ENCODE measurements around the gene LILRB3. TPM values are rescaled to one million over a fixed set of nuclear protein-coding genes. Genes with fewer than 3 reads are reported as not detected.

Gene LILRB3
- total RNA-seq, 2 experiments from 2014 or later: 1.1 to 1.3 TPM

DNA sequence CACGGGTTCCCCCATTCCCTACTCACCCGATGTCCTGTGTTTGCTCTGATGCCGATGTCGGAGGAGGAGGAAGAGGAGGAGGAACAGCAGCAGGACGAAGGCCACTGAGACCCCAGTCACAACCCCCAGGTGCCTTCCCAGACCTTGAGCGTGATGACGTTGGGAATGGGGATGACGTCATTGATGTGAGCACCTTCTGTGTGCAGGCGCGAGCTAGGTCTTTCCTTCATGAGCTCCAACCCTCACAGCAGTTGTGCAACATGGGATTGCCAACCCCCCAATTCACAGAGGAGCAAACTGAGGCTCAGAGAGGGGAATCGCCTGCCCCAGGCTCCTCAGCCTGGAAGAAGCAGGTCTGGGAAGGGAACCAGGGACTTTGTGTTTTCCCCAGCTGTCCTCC is 30.0 kb upstream of the LILRB3 start:
- intact Hi-C loops (cut with DNase I, micrococcal nuclease): no loop called here
- H3K9me3 Mint-ChIP-seq: no peaks in the 10 kb centered on the region
- ChIA-PET CTCF (no interaction called here), POLR2A (no interaction called here)
- Histone ChIP-seq H3K4me3 (ENCODE audit: low read length) (no peak overlapping the region), H3K4me1 (ENCODE audit: insufficient read depth, low read length) (peaks cover 6% of the 10 kb centered on the region), H3K27ac (ENCODE audit: low read depth in 1 of 2, low read length in 2 of 2) (no peak overlapping the region), H3K9me3 (ENCODE audit: control insufficient read depth in 1 of 2, insufficient read depth in 1 of 2, low read length in 2 of 2) (no peaks in the 10 kb centered on the region), H3K36me3 (ENCODE audit: insufficient read depth, low read length) (no peaks in the 10 kb centered on the region), H3K27me3 (ENCODE audit: control insufficient read depth in 1 of 2, insufficient read depth in 2 of 2, low read length in 2 of 2) (no peaks in the 10 kb centered on the region)
- H3K36me3 Mint-ChIP-seq (ENCODE audit: low read depth): no peaks in the 10 kb centered on the region
- H3K27ac Mint-ChIP-seq: no peak overlapping the region
- no peaks in the 10 kb centered on the region for H3K27me3 Mint-ChIP-seq
- H3K4me3 Mint-ChIP-seq: no peak overlapping the region
- TF ChIP-seq, protein P1, sequence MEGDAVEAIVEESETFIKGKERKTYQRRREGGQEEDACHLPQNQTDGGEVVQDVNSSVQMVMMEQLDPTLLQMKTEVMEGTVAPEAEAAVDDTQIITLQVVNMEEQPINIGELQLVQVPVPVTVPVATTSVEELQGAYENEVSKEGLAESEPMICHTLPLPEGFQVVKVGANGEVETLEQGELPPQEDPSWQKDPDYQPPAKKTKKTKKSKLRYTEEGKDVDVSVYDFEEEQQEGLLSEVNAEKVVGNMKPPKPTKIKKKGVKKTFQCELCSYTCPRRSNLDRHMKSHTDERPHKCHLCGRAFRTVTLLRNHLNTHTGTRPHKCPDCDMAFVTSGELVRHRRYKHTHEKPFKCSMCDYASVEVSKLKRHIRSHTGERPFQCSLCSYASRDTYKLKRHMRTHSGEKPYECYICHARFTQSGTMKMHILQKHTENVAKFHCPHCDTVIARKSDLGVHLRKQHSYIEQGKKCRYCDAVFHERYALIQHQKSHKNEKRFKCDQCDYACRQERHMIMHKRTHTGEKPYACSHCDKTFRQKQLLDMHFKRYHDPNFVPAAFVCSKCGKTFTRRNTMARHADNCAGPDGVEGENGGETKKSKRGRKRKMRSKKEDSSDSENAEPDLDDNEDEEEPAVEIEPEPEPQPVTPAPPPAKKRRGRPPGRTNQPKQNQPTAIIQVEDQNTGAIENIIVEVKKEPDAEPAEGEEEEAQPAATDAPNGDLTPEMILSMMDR (IDR thresholded peaks at IDR 0.05): no peak
- DNase-seq: no peak
- H3K4me1 Mint-ChIP-seq (ENCODE audit: low read depth): peaks cover 11% of the 10 kb centered on the region
- ATAC-seq (ENCODE audit: poor library complexity): no peak

DNA sequence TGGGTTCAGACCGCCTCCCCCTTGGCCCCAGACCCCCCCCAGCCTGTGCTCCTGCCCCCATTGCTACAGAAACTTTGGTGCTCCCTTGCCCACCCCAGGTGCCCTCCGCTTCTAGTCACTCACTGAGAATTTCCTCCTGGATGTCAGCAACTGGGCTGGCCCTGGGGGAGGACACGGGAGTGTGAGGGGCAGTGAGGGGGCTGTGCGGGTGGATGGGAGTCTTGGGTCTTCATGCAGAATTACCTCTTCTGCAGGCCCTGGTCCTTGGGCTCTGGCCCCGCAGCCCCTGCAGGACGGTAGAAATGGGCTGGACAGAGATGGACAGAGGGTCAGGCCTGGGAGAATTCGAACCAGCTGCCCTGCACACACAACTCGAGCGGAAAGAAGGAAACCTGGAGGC is 29.4 kb upstream of the LILRB3 start:
- H3K27ac ChIP-seq (ENCODE audit: low read depth in 1 of 2, low read length in 2 of 2): no peak overlapping the region
- TF ChIP-seq, protein P1 (IDR thresholded peaks at IDR 0.05): no peak
- no peaks in the 10 kb centered on the region for H3K27me3 ChIP-seq (ENCODE audit: control insufficient read depth in 1 of 2, insufficient read depth in 2 of 2, low read length in 2 of 2)
- CTCF ChIA-PET: no interaction called here
- ATAC-seq (ENCODE audit: poor library complexity) (no peak), DNase-seq (no peak)
- no peak overlapping the region for H3K4me3 ChIP-seq (ENCODE audit: low read length)
- no peaks in the 10 kb centered on the region for H3K9me3 ChIP-seq (ENCODE audit: control insufficient read depth in 1 of 2, insufficient read depth in 1 of 2, low read length in 2 of 2)
- POLR2A ChIA-PET: no interaction called here
- H3K4me1 ChIP-seq (ENCODE audit: insufficient read depth, low read length): peaks cover 12% of the 10 kb centered on the region
- H3K36me3 Mint-ChIP-seq (ENCODE audit: low read depth): no peaks in the 10 kb centered on the region
- no peaks in the 10 kb centered on the region for H3K9me3 Mint-ChIP-seq
- H3K36me3 ChIP-seq (ENCODE audit: insufficient read depth, low read length): no peaks in the 10 kb centered on the region
- no peak overlapping the region for H3K4me3 Mint-ChIP-seq
- no peak overlapping the region for H3K27ac Mint-ChIP-seq
- peaks cover 15% of the 10 kb centered on the region for H3K4me1 Mint-ChIP-seq (ENCODE audit: low read depth)
- intact Hi-C loops (cut with DNase I, micrococcal nuclease): no loop called here
- no peaks in the 10 kb centered on the region for H3K27me3 Mint-ChIP-seq

GRCh38 chr19:54248016-54248601 is 25.3 kb upstream of the LILRB3 start:
- no peaks in the 10 kb centered on the region for H3K36me3 Mint-ChIP-seq (ENCODE audit: low read depth)
- TF ChIP-seq, protein P1 (IDR thresholded peaks at IDR 0.05): no peak
- ChIA-PET POLR2A (no interaction called here), CTCF (no interaction called here)
- no peaks in the 10 kb centered on the region for H3K9me3 ChIP-seq (ENCODE audit: control insufficient read depth in 1 of 2, insufficient read depth in 1 of 2, low read length in 2 of 2)
- peak overlapping the region; percentile 1 for H3K27ac Mint-ChIP-seq
- peaks cover 15% of the 10 kb centered on the region for H3K4me1 Mint-ChIP-seq (ENCODE audit: low read depth)
- no peak overlapping the region for H3K4me3 ChIP-seq (ENCODE audit: low read length)
- DNase-seq (peak in 4 of 14 experiments; percentile 29 to 75 (median 60)), ATAC-seq (ENCODE audit: poor library complexity) (peak; percentile 52)
- H3K27me3 ChIP-seq (ENCODE audit: control insufficient read depth in 1 of 2, insufficient read depth in 2 of 2, low read length in 2 of 2): no peaks in the 10 kb centered on the region
- intact Hi-C loops (cut with DNase I, micrococcal nuclease): no loop called here
- H3K27ac ChIP-seq (ENCODE audit: low read depth in 1 of 2, low read length in 2 of 2): peak overlapping the region in 1 of 2 donors; percentile 29
- no peaks in the 10 kb centered on the region for H3K36me3 ChIP-seq (ENCODE audit: insufficient read depth, low read length)
- peaks cover 16% of the 10 kb centered on the region for H3K4me1 ChIP-seq (ENCODE audit: insufficient read depth, low read length)
- H3K27me3 Mint-ChIP-seq: no peaks in the 10 kb centered on the region
- peak overlapping the region; percentile 2 for H3K4me3 Mint-ChIP-seq
- no peaks in the 10 kb centered on the region for H3K9me3 Mint-ChIP-seq
